ENCODE measurements around the gene DZANK1.
"Not testable (repeated sequence)": the region's sequence is repeated elsewhere in the genome, so short reads cannot be mapped to it uniquely, and the experiment has no call there.

DZANK1 gene

DNA sequence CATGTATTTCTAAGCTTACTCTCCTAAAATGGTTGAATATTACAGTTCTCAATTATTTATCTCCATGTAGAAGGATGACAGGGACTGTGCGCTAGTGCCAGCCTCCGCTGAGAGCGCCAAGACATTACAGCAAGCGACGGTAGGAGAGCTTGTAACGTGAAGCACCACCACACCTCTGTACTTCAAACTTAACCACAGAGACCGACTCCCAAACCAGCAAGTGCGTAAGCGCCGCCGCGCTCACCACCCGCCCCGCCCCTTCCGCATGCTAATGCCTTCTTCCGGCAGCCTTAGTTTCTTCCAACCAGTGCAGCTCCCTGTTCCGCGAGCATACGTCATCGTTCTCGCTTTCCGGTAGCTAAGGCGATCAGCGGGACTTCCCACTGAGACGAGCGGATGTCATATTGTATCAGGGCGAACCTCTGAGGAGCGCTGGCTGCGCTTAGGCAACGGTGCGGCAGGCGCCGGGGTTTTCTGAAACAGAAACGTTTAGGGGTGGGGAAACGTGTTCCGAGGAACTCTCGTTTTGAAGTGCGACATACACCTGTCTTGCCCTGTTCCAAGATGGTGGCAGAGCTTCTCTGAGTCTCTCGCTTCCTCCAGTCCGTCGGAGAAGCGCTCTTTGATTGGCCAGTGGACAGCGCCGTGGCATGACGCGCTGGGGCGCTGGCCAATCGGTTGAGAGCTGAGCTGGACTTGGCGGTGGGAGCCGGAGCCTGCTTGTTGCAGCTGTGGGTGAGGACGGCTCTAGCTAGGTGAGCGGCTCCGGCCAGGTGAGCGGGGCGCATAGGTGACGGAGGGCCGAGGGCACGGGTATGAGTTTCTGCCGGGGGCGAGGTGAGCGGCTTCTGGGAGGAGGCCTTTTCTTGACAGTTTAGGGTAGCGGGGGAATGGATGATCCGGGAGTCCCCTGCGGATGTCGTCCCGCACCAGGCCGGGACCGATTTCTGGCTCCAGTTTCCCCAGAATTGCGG lies 40.7 kb upstream of the DZANK1 start, which contains the start of gene SEC23B:
Gene SEC23B (plus strand): TSS at position 723 of the 974 bp plus-strand sequence. CDS start 2,896 bp downstream, outside the sequence.
- Histone ChIP-seq H3K4me1 (no peaks in the 10 kb centered on the region), H3K9me3 (no peaks in the 10 kb centered on the region), H3K36me3 (peaks cover 13% of the 10 kb centered on the region), H3K27me3 (no peaks in the 10 kb centered on the region), H3K4me3 (ENCODE audit: low read depth, low read length) (peak within 1 kb of the TSS; percentile 72)
- TF ChIP-seq, protein P1, sequence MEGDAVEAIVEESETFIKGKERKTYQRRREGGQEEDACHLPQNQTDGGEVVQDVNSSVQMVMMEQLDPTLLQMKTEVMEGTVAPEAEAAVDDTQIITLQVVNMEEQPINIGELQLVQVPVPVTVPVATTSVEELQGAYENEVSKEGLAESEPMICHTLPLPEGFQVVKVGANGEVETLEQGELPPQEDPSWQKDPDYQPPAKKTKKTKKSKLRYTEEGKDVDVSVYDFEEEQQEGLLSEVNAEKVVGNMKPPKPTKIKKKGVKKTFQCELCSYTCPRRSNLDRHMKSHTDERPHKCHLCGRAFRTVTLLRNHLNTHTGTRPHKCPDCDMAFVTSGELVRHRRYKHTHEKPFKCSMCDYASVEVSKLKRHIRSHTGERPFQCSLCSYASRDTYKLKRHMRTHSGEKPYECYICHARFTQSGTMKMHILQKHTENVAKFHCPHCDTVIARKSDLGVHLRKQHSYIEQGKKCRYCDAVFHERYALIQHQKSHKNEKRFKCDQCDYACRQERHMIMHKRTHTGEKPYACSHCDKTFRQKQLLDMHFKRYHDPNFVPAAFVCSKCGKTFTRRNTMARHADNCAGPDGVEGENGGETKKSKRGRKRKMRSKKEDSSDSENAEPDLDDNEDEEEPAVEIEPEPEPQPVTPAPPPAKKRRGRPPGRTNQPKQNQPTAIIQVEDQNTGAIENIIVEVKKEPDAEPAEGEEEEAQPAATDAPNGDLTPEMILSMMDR (IDR thresholded peaks at IDR 0.05; ENCODE audit: low read depth, low read length): no peak
- DNase-seq: peak; percentile 96

- TF ChIP-seq, protein P1 (IDR thresholded peaks at IDR 0.05; ENCODE audit: low read depth, low read length): no peak
- no peak for DNase-seq
- Histone ChIP-seq H3K4me3 (ENCODE audit: low read depth, low read length) (peak overlapping the region; percentile 72), H3K4me1 (no peaks in the 10 kb centered on the region), H3K9me3 (no peaks in the 10 kb centered on the region), H3K27me3 (no peaks in the 10 kb centered on the region), H3K36me3 (peaks cover 13% of the 10 kb centered on the region)
Observed at GRCh38 chr20:18506744-18507143, 39.9 kb upstream of the DZANK1 start.

- no peaks in the 10 kb centered on the region for H3K4me1 ChIP-seq
- no peak overlapping the region for H3K4me3 ChIP-seq (ENCODE audit: low read depth, low read length)
- no peaks in the 10 kb centered on the region for H3K27me3 ChIP-seq
- no peaks in the 10 kb centered on the region for H3K9me3 ChIP-seq
- TF ChIP-seq, protein P1 (IDR thresholded peaks at IDR 0.05; ENCODE audit: low read depth, low read length): no peak
- DNase-seq: no peak
- 0 out of 2 replicates have a peak, but pooled peaks cover under 1% of the 10 kb centered on the region for H3K36me3 ChIP-seq
Observed at GRCh38 chr20:18504479-18505060, 37.7 kb upstream of the DZANK1 start.

DNA sequence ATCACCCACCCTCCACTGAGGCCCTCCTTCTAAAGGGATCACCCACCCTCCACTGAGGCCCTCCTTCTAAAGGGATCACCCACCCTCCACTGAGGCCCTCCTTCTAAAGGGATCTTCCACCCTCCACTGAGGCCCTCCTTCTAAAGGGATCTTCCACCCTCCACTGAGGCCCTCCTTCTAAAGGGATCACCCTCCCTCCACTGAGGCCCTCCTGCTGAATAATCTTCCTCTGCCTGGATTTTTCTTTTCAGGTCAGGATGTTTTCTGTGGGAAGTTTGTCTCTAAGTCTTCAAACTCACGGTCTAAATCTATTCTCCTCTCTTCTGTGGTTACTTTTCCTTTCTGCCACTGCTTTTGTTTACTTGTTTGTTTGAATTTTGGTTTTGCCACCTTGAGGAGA lies 34.8 kb upstream of the DZANK1 start:
- DNase-seq; H3K36me3 ChIP-seq; H3K27me3 ChIP-seq; H3K4me3 ChIP-seq (ENCODE audit: low read depth, low read length); H3K4me1 ChIP-seq; H3K9me3 ChIP-seq: not testable (repeated sequence)

DNA sequence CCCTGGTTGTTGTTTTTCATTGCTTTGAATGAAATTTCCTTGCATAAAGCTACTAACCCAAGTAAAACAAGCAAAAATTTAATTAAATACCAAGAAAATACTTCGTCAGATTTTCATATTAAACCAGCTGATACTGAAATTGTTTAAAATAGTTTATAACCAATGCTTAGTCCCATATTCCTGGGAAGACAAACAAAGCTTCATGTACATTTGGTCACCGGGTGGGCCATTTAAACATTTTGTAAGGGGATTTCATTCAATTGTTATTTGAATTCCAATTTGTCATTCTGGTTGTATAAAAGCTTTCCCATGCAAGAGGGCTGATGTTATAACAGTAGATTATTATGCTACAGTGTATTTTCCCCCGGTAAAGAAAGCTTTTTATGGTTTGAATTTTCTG lies 30.8 kb upstream of the DZANK1 start:
- no peak overlapping the region for H3K4me3 ChIP-seq (ENCODE audit: low read depth, low read length)
- H3K4me1 ChIP-seq: no peaks in the 10 kb centered on the region
- TF ChIP-seq, protein P1 (IDR thresholded peaks at IDR 0.05; ENCODE audit: low read depth, low read length): no peak
- no peaks in the 10 kb centered on the region for H3K27me3 ChIP-seq
- H3K9me3 ChIP-seq: no peaks in the 10 kb centered on the region
- H3K36me3 ChIP-seq: no peaks in the 10 kb centered on the region; the same call in 1 of the 2 replicates
- DNase-seq: no peak

DNA sequence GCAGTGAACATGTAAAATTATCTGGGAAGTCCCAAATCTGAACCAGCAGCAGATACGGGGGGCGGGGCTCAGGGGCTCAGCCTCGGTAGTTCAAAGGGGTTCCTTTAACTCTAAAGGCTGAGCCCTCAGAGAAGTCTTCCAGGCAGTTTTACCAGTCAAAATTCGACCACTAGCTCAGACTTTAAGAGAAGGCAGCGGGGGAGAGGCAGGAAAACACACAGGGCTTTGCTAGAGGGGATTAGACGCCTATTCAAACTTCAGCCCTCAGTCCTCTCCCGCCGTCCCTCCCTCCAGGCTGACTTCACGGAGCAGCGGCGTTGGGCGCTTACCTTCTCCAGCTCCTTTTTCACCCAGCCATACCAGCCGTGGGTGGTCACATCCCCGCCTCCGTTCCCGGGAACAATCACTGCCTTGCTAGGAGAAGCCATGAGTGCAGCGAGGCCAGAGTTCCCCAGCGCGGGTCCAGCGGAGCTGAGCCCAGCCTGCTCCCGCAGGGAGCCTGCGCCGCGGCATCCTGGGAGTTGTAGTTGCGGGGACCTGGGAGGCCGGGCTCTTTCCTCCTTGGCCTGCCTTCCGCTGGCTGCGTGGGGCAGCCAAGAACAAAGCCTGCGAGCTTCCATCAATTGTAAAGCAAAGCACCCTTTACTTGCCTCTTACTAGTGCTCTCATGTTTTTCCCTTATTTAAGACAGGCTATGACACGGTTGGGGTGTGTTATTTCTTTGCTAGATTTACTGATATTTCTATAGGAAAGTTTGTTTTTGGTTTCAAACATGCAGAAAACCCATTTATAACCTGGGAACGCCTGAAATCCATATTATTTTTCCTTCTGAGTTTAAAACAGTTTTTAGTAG lies 30.1 kb upstream of the DZANK1 start, which contains the start of gene RBBP9:
Gene RBBP9 (minus strand): TSS at position 486 of the 853 bp plus-strand sequence. CDS start 58 bp downstream, at position 428.
- H3K4me1 ChIP-seq: no peaks in the 10 kb centered on the region
- H3K36me3 ChIP-seq: no peaks in the 10 kb centered on the region; the same call in 1 of the 2 replicates
- no peaks in the 10 kb centered on the region for H3K27me3 ChIP-seq
- H3K4me3 ChIP-seq (ENCODE audit: low read depth, low read length): peak within 1 kb of the TSS; percentile 98
- no peaks in the 10 kb centered on the region for H3K9me3 ChIP-seq
- TF ChIP-seq, protein P1 (IDR thresholded peaks at IDR 0.05; ENCODE audit: low read depth, low read length): no peak
- DNase-seq: peak; percentile 91
